Brain microvascular endothelial cell (primary cell): ENCODE data around the gene LRRC28.
A peak's percentile ranks its signal among the peaks of the same experiment; 100 is the strongest.

Source experiments
- DNase-seq: peaks from one replicate; pipeline ENCODE4 v3.0.0-alpha.2; 2020
- H3K27ac ChIP-seq: fragments of 250-450 bp; sonication (Bioruptor Pico); 2 replicates; pipeline ENCODE4 v1.5.1; 2020; ENCODE audit warnings: mild to moderate bottlenecking, moderate library complexity
- H3K27me3 ChIP-seq: fragments of 250-450 bp; sonication (Bioruptor Pico); replicated peaks from 2 replicates; pipeline ENCODE4 v1.5.1; 2020; ENCODE audit warnings: mild to moderate bottlenecking
- H3K36me3 ChIP-seq: fragments of 250-450 bp; sonication (Bioruptor Pico); replicated peaks from 2 replicates; pipeline ENCODE4 v1.5.1; 2020; ENCODE audit warnings: mild to moderate bottlenecking
- H3K4me3 ChIP-seq: 2 replicates; pipeline ENCODE4 v1.5.1; 2011; ENCODE audit warnings: low read depth, mild to moderate bottlenecking, control low read depth, low read length, moderate library complexity
- CTCF ChIP-seq: IDR thresholded peaks from 2 replicates; pipeline ENCODE4 v1.5.1; 2011; ENCODE audit warnings: low read depth, mild to moderate bottlenecking, moderate library complexity, low read length, control low read depth, inconsistent platforms; ENCODE audit errors: missing control alignments
- in situ Hi-C: cut with HindIII; loops from 2 replicates; pipeline ENCODE4 v1.10.0; 2017; ENCODE audit warnings: low sequenced_read_pairs, low pct_ligation_motif_present

The LRRC28 gene

GRCh38 chr15:99241752-99242151, 9.5 kb upstream of the LRRC28 start:
- Histone ChIP-seq H3K36me3 (peaks cover 11% of the 10 kb centered on the region), H3K27ac (no peak overlapping the region), H3K4me3 (no peak overlapping the region), H3K27me3 (no peaks in the 10 kb centered on the region)
- DNase-seq, result no peak
- in situ Hi-C loops, result no loop called here
- TF ChIP-seq CTCF, result no peak

GRCh38 chr15:99244306-99244705, 7.0 kb upstream of the LRRC28 start:
- peaks cover 11% of the 10 kb centered on the region for H3K36me3 ChIP-seq
- DNase-seq, result no peak
- in situ Hi-C loops, result no loop called here
- no peak overlapping the region for H3K27ac ChIP-seq
- H3K4me3 ChIP-seq, result no peak overlapping the region
- TF ChIP-seq CTCF, result no peak
- no peaks in the 10 kb centered on the region for H3K27me3 ChIP-seq

DNA sequence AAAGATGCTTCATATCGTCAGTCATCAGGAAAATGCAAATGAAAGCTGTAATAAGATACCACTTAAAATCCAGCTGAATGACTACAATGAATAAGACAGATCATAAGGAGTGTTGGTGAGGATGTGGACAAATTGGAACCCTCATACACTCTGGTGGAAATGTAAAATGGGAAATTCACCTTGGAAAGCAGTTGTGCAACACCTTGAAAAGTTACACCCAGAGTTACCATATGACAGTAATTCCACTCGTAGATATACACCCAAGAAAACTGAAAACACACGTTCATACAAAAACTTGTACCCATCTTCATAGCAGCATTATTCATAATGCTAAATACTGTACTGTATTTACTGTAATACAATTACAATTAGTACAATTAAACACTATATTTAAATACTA, 4.2 kb upstream of the LRRC28 start:
- no peak overlapping the region for H3K27ac ChIP-seq
- no peak for TF ChIP-seq CTCF
- no peaks in the 10 kb centered on the region for H3K27me3 ChIP-seq
- DNase-seq, result no peak
- in situ Hi-C loops, result no loop called here
- H3K36me3 ChIP-seq, result no peaks in the 10 kb centered on the region
- H3K4me3 ChIP-seq, result no peak overlapping the region

DNA sequence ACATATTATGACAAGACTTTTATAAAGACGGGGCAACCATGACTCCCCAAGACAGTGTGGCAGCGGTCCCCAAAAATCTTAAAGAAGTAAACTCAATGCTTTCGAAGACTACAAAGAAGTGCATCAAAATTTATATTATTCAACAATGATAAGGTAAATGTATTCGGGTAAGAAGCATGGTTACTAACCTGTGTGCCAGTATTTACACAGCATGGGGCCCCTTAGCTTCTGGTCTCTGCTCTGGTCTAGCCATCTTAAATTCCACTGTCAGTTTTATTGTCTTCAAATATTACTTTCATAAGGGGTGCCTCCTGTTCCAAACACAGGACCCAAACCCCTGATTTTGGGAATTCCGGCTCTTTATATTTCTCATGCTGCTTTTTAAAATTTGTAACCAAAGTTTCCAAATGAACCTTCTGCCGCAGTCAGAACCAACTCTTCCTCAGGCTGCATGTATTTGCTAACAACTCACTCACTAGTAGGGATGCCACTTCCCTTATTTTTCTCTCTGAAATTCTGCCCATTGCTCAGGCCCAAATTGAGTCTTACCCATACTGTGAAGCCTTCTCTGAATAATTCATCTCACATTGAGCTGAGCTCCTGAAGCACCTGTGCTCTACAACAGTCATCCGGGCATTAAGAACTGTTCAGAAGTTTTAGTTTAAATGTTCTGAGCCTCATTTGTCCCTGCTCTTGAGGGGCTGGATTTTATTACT, 3.1 kb upstream of the LRRC28 start:
- no peak for DNase-seq
- H3K27me3 ChIP-seq, result no peaks in the 10 kb centered on the region

GRCh38 chr15:99249270-99249841, 1.9 kb upstream of the LRRC28 start, which contains the start of gene TTC23:
TSS of gene TTC23 (minus strand) at chr15:99249581. CDS start at chr15:99228712, 20,869 bp downstream.
- in situ Hi-C loops, result no loop called here
- DNase-seq, result peak; percentile 85
- no peak for TF ChIP-seq CTCF
- no peaks in the 10 kb centered on the region for H3K27me3 ChIP-seq
- H3K4me3 ChIP-seq, result peak within 1 kb of the TSS; percentile 83
- no peaks in the 10 kb centered on the region for H3K36me3 ChIP-seq
- peak within 1 kb of the TSS; percentile 82 for H3K27ac ChIP-seq

More for the DNA sequence above, 3.1 kb upstream of the LRRC28 start:
- Histone ChIP-seq H3K27ac (no peak overlapping the region), H3K36me3 (no peaks in the 10 kb centered on the region), H3K4me3 (peak overlapping the region; percentile 83)
- in situ Hi-C loops, result no loop called here
- no peak for TF ChIP-seq CTCF
